Activated CD4-positive, alpha-beta T cell treated with anti-CD3 and anti-CD28 coated beads, Interleukin-2, amount 50 U/mL, for 24 hours (primary cell): ENCODE results near the gene PRSS2.

Source experiments
- DNase-seq, 2 donors: peaks; one replicate each; pipeline ENCODE4 v3.0.0-alpha.2; 2020; ENCODE audit warnings: low read depth in 1 of 2, low spot score in 1 of 2

PRSS2 gene

DNA sequence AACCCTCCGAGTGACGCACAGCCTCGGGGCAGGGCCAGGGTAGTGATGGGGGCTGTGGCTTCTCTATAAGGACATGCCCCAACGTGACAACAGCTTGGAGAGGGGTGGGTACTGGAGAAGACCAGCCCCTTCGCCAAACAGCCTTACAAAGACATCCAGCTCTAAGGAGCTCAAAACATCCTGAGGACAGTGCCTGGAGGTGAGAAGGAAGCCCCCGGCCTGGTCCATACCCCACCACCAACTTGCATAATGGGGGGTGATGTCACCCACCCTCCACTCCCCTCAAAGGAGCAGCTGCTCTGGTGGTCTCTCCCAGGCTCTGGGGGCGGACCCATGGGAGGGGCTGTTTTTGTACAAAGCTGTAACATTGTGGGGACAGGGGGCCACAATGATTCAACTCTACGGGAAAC is 15.1 kb downstream of the PRSS2 start:
- DNase-seq: peak in 1 of 2 donors; percentile 73

DNA sequence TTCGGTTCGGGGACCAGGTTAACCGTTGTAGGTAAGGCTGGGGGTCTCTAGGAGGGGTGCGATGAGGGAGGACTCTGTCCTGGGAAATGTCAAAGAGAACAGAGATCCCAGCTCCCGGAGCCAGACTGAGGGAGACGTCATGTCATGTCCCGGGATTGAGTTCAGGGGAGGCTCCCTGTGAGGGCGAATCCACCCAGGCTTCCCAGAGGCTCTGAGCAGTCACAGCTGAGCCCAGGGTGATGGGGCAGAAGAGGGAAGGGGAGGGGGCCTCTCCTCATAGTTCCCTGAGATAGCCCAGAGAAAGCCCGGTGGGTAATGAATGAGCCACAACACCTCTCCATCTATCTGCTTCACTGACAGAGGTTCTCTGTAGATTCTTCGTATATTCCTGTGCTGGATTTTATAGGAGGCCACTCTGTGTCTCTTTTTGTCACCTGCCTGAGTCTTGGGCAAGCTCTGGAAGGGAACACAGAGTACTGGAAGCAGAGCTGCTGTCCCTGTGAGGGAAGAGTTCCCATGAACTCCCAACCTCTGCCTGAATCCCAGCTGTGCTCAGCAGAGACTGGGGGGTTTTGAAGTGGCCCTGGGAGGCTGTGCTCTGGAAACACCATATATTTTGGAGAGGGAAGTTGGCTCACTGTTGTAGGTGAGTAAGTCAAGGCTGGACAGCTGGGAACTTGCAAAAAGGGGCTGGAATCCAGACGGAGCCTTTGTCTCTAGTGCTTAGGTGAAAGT is 16.4 kb downstream of the PRSS2 start:
- no peak for DNase-seq

DNA sequence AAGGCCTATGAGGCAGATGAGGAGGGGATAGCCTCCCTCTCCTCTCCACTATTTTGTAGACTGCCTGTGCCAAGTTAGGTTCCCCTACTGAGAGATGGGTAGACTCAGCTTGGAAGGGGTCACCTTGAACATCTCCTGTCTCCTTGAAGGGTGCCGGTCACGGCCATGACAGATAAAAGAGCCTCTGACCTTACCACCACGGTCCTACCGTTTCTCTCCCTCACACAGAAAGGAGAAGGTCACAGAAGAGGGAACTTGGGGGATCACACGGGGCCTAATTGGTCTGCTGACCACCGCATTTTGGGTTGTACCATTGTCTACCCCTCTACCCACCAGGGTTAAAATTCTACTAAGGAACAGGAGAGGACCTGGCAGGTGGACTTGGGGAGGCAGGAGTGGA is 17.0 kb downstream of the PRSS2 start:
- no peak for DNase-seq

DNA sequence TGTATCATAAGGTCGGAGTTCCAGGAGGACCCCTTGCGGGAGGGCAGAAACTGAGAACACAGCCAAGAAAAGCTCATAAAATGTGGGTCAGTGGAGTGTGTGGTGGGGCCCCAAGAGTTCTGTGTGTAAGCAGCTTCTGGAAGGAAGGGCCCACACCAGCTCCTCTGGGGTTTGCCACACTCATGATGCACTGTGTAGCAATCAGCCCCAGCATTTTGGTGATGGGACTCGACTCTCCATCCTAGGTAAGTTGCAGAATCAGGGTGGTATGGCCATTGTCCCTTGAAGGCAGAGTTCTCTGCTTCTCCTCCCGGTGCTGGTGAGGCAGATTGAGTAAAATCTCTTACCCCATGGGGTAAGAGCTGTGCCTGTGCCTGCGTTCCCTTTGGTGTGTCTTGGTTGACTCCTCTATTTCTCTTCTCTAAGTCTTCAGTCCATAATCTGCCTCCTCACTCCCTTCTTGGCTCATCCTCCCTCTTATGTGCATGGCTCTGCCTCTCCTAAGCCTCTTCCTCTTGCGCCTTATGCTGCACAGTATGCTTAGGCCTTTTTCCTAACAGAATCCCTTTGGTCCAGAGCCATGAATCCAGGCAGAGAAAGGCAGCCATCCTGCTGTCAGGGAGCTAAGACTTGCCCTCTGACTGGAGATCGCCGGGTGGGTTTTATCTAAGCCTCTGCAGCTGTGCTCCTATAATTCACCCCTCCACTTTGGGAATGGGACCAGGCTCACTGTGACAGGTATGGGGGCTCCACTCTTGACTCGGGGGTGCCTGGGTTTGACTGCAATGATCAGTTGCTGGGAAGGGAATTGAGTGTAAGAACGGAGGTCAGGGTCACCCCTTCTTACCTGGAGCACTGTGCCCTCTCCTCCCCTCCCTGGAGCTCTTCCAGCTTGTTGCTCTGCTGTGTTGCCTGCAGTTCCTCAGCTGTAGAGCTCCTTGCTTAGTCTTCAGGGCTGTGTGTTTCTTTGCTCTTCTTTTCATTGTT is 17.8 kb downstream of the PRSS2 start:
- DNase-seq: no peak

DNA sequence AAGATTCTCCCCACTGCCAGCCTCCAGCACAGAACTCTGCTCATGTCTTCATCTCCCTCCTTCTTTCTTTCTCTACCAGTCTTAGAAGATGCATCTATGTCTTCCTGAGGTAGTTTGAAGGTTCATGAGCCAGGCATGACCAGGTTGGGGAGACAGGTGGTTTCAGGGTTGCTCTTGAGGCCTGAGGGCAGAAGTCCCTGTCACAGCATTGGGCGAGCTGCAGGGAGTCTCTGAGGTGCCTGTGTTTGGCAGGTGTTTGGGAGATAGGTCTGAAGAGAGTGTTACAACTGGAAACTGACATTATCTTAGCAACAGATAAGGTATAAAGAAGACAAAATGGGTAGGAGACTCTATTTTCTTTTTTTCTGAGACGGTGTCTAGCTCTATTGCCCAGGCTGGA is 18.7 kb downstream of the PRSS2 start:
- DNase-seq: no peak

DNA sequence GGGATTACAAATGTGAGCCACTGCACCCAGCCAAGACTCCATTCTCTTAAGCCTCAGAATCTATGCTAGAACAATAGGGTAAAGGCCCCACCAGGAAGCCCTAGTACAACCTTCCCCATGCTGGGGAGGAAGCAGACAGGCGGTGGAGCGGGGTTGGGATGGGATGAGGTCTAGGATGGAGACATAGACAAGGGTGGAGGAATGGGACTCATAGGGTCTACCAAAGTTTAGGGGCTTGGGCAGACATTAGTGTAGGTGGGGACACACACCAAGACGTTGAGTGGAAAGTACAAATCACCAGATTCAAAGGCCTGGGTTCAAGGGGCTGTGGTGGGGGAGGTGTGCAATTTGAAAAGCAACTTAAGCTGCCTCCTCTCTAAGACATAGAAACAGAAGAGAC is 19.3 kb downstream of the PRSS2 start:
- DNase-seq: no peak

DNA sequence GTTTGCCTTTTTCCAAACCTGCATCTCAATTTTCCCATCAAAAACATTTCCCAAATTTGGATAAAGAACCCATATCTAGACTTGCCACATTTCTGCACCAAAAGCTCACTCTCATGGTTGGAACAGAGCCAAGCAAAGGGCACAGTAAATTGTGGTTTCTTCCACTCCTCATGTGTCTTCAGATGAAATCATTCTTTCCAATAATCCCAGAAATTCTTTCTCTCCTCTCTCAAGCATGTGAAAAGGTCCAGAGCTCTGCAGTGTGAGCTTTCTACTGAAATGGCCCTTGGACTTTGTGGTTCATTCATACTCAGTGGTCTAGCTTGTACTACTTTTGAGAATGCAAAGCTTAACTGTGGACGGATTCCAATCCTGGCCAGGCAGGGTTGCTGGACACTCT is 19.8 kb downstream of the PRSS2 start:
- DNase-seq: no peak

DNA sequence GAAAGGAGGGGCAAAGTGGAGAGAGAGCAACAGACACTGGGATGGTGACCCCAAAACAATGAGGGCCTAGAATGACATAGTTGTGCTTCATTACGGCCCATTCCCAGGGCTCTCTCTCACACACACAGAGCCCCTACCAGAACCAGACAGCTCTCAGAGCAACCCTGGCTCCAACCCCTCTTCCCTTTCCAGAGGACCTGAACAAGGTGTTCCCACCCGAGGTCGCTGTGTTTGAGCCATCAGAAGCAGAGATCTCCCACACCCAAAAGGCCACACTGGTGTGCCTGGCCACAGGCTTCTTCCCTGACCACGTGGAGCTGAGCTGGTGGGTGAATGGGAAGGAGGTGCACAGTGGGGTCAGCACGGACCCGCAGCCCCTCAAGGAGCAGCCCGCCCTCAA is 20.7 kb downstream of the PRSS2 start:
- no peak for DNase-seq

DNA sequence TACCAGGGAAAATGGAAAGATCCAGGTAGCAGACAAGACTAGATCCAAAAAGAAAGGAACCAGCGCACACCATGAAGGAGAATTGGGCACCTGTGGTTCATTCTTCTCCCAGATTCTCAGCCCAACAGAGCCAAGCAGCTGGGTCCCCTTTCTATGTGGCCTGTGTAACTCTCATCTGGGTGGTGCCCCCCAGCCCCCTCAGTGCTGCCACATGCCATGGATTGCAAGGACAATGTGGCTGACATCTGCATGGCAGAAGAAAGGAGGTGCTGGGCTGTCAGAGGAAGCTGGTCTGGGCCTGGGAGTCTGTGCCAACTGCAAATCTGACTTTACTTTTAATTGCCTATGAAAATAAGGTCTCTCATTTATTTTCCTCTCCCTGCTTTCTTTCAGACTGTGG is 21.4 kb downstream of the PRSS2 start:
- no peak for DNase-seq

DNA sequence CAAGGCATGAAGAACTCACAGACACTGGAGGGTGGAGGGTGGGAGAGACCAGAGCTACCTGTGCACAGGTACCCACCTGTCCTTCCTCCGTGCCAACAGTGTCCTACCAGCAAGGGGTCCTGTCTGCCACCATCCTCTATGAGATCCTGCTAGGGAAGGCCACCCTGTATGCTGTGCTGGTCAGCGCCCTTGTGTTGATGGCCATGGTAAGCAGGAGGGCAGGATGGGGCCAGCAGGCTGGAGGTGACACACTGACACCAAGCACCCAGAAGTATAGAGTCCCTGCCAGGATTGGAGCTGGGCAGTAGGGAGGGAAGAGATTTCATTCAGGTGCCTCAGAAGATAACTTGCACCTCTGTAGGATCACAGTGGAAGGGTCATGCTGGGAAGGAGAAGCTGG is 21.8 kb downstream of the PRSS2 start:
- DNase-seq: no peak

DNA sequence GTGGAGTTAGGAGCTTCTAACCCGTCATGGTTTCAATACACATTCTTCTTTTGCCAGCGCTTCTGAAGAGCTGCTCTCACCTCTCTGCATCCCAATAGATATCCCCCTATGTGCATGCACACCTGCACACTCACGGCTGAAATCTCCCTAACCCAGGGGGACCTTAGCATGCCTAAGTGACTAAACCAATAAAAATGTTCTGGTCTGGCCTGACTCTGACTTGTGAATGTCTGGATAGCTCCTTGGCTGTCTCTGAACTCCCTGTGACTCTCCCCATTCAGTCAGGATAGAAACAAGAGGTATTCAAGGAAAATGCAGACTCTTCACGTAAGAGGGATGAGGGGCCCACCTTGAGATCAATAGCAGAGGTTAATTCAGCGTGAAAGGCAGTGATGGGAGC is 22.4 kb downstream of the PRSS2 start:
- no peak for DNase-seq

DNA sequence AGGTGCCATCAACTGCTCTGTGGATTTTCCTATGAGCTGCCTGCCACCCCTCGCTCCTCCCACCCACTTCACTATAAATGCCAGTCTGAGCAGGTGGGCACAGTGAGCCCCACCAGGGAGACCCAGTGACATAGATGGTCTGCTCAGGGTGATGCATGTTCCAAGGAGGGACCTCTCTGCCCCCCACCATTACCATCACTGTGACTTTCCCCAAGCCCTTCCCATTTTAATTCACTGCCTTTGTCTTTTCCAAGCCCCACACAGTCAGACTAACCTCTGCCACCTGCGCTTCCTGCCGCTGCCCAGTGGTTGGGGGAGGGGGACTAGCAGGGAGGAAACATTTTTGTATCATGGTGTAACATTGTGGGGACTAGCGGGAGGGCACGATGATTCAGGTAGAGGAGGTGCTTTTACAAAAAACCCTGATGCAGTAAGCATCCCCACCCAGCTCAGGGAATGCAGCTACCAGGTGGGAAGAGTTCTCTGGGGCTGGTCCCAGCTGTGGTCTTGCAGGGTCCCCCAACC is 24.6 kb downstream of the PRSS2 start:
- DNase-seq: no peak

DNA sequence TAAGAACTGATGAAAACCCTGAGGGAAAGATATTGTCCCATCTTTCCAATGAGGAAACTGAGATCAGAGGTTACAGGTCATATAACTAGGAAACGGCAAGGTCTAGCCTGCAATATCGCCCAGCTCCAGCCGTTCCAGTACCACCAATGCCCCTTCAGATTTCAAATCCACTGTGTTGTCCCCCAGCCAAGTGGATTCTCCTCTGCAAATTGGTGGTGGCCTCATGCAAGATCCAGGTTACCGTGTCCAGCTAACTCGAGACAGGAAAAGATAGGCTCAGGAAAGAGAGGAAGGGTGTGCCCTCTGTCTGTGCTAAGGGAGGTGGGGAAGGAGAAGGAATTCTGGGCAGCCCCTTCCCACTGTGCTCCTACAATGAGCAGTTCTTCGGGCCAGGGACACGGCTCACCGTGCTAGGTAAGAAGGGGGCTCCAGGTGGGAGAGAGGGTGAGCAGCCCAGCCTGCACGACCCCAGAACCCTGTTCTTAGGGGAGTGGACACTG is 25.3 kb downstream of the PRSS2 start:
- DNase-seq: no peak

DNA sequence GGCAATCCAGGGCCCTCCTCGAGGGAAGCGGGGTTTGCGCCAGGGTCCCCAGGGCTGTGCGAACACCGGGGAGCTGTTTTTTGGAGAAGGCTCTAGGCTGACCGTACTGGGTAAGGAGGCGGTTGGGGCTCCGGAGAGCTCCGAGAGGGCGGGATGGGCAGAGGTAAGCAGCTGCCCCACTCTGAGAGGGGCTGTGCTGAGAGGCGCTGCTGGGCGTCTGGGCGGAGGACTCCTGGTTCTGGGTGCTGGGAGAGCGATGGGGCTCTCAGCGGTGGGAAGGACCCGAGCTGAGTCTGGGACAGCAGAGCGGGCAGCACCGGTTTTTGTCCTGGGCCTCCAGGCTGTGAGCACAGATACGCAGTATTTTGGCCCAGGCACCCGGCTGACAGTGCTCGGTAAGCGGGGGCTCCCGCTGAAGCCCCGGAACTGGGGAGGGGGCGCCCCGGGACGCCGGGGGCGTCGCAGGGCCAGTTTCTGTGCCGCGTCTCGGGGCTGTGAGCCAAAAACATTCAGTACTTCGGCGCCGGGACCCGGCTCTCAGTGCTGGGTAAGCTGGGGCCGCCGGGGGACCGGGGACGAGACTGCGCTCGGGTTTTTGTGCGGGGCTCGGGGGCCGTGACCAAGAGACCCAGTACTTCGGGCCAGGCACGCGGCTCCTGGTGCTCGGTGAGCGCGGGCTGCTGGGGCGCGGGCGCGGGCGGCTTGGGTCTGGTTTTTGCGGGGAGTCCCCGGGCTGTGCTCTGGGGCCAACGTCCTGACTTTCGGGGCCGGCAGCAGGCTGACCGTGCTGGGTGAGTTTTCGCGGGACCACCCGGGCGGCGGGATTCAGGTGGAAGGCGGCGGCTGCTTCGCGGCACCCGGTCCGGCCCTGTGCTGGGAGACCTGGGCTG is 26.0 kb downstream of the PRSS2 start:
- no peak for DNase-seq

DNA sequence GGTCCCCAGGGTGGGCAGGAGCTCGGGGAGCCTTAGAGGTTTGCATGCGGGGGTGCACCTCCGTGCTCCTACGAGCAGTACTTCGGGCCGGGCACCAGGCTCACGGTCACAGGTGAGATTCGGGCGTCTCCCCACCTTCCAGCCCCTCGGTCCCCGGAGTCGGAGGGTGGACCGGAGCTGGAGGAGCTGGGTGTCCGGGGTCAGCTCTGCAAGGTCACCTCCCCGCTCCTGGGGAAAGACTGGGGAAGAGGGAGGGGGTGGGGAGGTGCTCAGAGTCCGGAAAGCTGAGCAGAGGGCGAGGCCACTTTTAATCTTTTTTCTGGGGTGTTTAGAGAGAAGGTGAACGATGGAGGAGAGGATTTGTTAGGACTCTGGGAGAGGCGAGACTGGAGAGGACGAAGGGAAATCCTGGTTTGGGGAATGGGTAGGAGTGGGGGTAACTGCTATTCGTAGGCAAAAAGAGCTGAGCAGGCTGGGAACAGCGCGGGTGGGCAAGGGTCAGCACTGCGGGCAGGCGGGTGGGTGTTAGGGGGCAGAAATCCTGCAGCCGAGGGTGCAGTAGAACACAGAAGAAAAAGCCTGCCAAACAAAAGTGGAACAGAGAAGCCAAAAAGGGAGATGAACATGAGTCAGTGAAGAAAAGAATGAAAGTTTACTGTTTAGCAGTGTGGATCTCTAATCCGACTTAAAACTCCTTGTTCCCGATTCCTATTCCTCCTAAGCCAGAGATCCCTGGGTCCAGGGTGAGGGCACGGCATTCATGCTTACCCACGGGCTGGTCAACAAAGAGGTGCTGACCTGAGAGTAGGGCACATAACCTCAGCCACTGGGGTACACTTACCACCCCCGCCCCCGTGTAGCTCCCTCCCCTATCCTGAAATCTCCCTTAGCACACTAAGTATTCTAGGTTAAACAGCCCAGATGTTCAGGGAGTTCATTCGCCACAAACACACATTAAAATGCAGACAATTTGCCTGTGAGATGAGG is 26.9 kb downstream of the PRSS2 start:
- DNase-seq: no peak

DNA sequence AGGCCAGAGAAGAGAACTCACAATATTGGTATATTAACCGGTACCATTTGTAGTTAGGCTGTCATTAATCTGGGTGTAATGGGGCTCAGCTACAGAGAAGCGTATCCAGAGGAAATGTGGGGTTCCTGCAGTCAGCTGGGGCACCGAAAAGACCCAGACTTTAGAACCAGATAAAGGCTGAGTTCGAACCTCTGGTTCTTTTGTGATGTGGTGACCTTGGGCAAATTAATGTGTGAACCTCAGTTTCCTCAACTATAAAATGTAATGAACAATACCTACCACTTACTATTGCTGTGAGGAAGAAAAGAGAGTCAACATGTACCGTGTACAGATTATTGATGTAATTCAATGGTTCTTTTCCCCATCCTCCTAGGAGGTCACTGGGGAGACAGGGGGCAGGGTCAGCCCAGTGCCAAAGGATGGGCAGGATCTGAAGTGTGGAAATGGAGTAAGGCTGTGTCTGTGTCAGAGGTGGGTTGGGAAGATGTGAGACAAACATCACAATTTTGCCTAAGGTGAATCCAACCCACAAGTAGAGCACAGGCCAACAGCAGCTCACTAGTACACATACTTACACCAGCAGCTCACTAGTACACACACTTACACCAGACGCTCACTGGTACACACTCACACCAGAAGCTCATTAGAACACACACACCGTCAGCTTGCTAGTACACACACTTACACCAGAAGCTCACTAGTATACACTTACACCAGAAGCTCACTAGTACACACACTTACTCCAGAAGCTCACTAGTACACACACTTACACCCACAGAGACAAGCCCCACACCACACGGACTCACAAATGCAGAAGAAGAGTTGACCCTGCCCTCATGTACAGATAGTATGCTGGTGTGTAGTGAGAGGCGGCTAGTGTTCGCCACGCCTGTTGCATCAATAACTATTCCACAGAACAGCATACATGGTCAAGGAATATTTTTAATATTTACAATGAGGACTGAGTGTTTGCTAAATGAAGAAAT is 28.0 kb downstream of the PRSS2 start:
- DNase-seq: no peak

DNA sequence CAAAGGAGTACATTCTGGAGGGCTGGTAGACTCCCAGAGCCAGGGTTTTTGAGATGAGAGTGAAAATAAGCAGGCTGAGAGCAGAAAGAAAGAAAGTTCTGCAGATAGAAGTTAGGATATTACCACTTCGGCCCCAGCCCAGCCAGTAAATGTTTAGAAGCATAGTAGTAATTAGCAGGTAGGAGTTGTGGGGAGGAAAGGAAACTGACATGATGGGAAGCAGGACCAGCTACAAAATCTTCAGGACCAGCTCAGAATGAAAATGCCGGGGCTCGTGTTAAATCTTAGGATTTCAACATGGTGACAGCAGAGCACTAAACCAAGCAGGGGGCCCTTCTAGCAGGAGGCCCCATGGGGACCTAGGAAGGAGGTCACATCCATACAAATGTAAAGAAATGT is 28.7 kb downstream of the PRSS2 start:
- no peak for DNase-seq

DNA sequence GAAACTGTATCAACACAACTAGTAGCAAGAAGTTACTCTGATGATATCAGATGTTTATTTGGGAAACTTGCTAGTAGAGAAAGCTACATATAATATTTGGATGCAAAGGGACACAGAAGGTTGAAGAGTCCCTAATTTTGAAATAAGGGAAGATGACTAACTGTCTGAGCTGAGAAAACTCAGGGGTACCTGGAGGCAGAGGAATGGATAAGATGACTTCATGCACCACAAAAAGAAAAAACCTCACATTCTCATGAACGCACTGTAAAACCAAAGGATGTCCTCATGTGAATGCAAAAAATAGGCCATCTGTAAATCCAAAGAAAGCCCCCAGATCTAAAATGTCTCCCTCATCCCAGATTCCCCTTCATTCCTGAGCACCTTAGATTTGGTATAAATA is 29.3 kb downstream of the PRSS2 start:
- no peak for DNase-seq
